ENCODE results near the gene EIF4G3. TPM values are rescaled to one million over a fixed set of nuclear protein-coding genes. Genes with fewer than 3 reads are reported as not detected.

Gene EIF4G3
- polyA plus RNA-seq, 3 donors: 5.1 to 34.2 (median 5.8) TPM

DNA sequence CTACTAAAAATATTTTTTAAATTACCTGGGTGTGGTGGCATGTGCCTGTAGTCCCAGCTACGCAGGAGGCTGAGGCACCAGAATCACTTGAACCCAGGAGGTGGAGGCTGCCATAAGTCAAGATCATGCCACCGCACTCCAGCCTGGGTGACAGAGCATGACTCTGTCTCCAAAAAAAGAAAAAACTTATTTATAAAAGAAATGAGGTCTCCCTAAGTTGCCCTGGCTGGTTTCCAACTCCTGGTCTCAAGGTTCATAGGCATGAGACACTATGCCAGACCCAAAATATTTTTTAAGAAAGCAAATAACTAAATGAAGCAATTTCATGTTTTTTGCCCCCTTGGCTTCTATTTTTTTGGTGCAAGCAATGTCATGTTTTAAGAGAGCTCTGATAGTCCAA is 32.9 kb downstream of the EIF4G3 start:
- Mint-ChIP-seq H3K9me3 (no peaks in the 10 kb centered on the region), H3K4me3 (no peak overlapping the region), H3K4me1 (peaks cover 5% of the 10 kb centered on the region), H3K36me3 (peaks cover 34 to 40% of the 10 kb centered on the region in 2 donors), H3K27ac (no peak overlapping the region), H3K27me3 (ENCODE audit: low read depth in 3 of 3) (peaks cover 0 to 2% (median 0%) of the 10 kb centered on the region in 3 donors)
- peaks cover 12% of the 10 kb centered on the region for H3K79me2 ChIP-seq (ENCODE audit: insufficient read depth, low read length)
- H3K9me3 ChIP-seq (replicated peaks in 1 of 2; ENCODE audit: control insufficient read depth in 1 of 2, insufficient read depth in 1 of 2, low read length in 2 of 2): no peaks in the 10 kb centered on the region
- peaks cover 8% of the 10 kb centered on the region for H4K20me1 ChIP-seq (ENCODE audit: insufficient read depth, low read length)
- WGBS (ENCODE audit: insufficient coverage): no CpG with 5 or more reads among the region's 2 CpGs
- H3K4me1 ChIP-seq (ENCODE audit: control insufficient read depth in 1 of 2, insufficient read depth in 2 of 2, low read length in 2 of 2): no peaks in the 10 kb centered on the region
- TF ChIP-seq, protein P1, sequence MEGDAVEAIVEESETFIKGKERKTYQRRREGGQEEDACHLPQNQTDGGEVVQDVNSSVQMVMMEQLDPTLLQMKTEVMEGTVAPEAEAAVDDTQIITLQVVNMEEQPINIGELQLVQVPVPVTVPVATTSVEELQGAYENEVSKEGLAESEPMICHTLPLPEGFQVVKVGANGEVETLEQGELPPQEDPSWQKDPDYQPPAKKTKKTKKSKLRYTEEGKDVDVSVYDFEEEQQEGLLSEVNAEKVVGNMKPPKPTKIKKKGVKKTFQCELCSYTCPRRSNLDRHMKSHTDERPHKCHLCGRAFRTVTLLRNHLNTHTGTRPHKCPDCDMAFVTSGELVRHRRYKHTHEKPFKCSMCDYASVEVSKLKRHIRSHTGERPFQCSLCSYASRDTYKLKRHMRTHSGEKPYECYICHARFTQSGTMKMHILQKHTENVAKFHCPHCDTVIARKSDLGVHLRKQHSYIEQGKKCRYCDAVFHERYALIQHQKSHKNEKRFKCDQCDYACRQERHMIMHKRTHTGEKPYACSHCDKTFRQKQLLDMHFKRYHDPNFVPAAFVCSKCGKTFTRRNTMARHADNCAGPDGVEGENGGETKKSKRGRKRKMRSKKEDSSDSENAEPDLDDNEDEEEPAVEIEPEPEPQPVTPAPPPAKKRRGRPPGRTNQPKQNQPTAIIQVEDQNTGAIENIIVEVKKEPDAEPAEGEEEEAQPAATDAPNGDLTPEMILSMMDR (IDR thresholded peaks at IDR 0.05): no peak
- no peak overlapping the region for H3K4me2 ChIP-seq (replicated peaks; ENCODE audit: extremely low read depth, low read length, poor library complexity, severe bottlenecking)
- no peaks in the 10 kb centered on the region for H3K27me3 ChIP-seq (ENCODE audit: control insufficient read depth in 2 of 2, insufficient read depth in 2 of 2, low read length in 2 of 2)
- H3K27ac ChIP-seq (ENCODE audit: low read depth in 1 of 2, low read length in 2 of 2): no peak overlapping the region
- no peak overlapping the region for H3K9ac ChIP-seq (ENCODE audit: insufficient read depth, low read length, poor library complexity, severe bottlenecking)
- H2AFZ ChIP-seq (ENCODE audit: insufficient read depth, low read depth, low read length, poor library complexity, severe bottlenecking): no peak overlapping the region
- intact Hi-C loops (cut with micrococcal nuclease): no loop called here
- no peak for DNase-seq
- peaks cover 12 to 50% of the 10 kb centered on the region in 2 donors for H3K36me3 ChIP-seq (replicated peaks in 1 of 2; ENCODE audit: control insufficient read depth in 1 of 2, insufficient read depth in 2 of 2, low read length in 2 of 2)
- no peak overlapping the region for H3K4me3 ChIP-seq (replicated peaks in 1 of 3; ENCODE audit: low read depth in 2 of 3, low read length in 3 of 3)

DNA sequence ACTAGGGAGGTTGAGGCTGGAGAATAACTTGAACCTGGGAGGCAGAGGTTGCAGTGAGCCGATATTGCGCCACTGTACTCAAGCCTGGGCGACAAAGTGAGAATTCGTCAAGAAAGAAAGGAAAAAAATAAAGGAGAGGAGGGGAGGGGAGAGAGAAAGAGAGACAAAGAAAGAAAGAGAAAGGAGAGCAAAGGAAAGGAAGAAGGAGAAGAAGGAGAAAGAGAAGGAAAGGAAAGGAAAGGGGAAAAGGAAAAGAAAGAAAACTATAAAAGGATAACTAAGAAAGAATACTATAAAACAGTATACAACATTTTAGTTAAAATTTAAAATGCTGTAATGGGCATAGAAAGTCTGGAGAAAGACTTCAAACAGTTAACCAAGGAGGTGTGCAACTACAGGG is 33.6 kb downstream of the EIF4G3 start:
- H3K9me3 Mint-ChIP-seq: no peaks in the 10 kb centered on the region
- Histone ChIP-seq H4K20me1 (ENCODE audit: insufficient read depth, low read length) (peaks cover 8% of the 10 kb centered on the region), H3K9ac (ENCODE audit: insufficient read depth, low read length, poor library complexity, severe bottlenecking) (no peak overlapping the region), H3K4me3 (replicated peaks in 1 of 3; ENCODE audit: low read depth in 2 of 3, low read length in 3 of 3) (no peak overlapping the region), H2AFZ (ENCODE audit: insufficient read depth, low read depth, low read length, poor library complexity, severe bottlenecking) (no peak overlapping the region), H3K79me2 (ENCODE audit: insufficient read depth, low read length) (peaks cover 16% of the 10 kb centered on the region), H3K4me1 (ENCODE audit: control insufficient read depth in 1 of 2, insufficient read depth in 2 of 2, low read length in 2 of 2) (no peaks in the 10 kb centered on the region), H3K27ac (ENCODE audit: low read depth in 1 of 2, low read length in 2 of 2) (no peak overlapping the region), H3K36me3 (replicated peaks in 1 of 2; ENCODE audit: control insufficient read depth in 1 of 2, insufficient read depth in 2 of 2, low read length in 2 of 2) (peaks cover 10 to 43% of the 10 kb centered on the region in 2 donors), H3K4me2 (replicated peaks; ENCODE audit: extremely low read depth, low read length, poor library complexity, severe bottlenecking) (no peak overlapping the region), H3K9me3 (replicated peaks in 1 of 2; ENCODE audit: control insufficient read depth in 1 of 2, insufficient read depth in 1 of 2, low read length in 2 of 2) (no peaks in the 10 kb centered on the region), H3K27me3 (ENCODE audit: control insufficient read depth in 2 of 2, insufficient read depth in 2 of 2, low read length in 2 of 2) (no peaks in the 10 kb centered on the region)
- intact Hi-C loops (cut with micrococcal nuclease): no loop called here
- H3K27me3 Mint-ChIP-seq (ENCODE audit: low read depth in 3 of 3): peaks cover 0 to 2% (median 0%) of the 10 kb centered on the region in 3 donors
- DNase-seq: no peak
- peaks cover 31 to 38% of the 10 kb centered on the region in 2 donors for H3K36me3 Mint-ChIP-seq
- no peak overlapping the region for H3K4me3 Mint-ChIP-seq
- H3K27ac Mint-ChIP-seq: peak overlapping the region in 1 of 7 donors; percentile 12
- peaks cover 9% of the 10 kb centered on the region for H3K4me1 Mint-ChIP-seq
- TF ChIP-seq, protein P1 (IDR thresholded peaks at IDR 0.05): no peak
- WGBS (ENCODE audit: insufficient coverage): 98% methylated on average over 4 of the region's 4 CpGs
